HCT116 (cell line): ENCODE measurements around the gene METTL17. TPM values are rescaled to one million over a fixed set of nuclear protein-coding genes. Genes with fewer than 3 reads are reported as not detected.
"Not testable (repeated sequence)": the region's sequence is repeated elsewhere in the genome, so short reads cannot be mapped to it uniquely, and the experiment has no call there.

ENCODE experiments used
- ATAC-seq: fragments of 200-7000 bp; cut with Tn5 transposase; 2 replicates; pipeline ENCODE4 v1.9.1; 2020; ENCODE audit warnings: mild to moderate bottlenecking, moderate library complexity
- BruUV-seq: library from RNA; stranded (reverse); fragments of 400-500 nt; replicated peaks from 2 replicates; lab custom pipeline; 2021; lab: Mats Ljungman, UMichigan
- CTCF ChIA-PET: fragments of 300-600 bp; sonication (Branson Sonifier 250); formaldehyde crosslinking; loops from one replicate; lab custom pipeline; 2021; ENCODE audit warnings: antibody characterized with exemption; lab: Charles Lee
- POLR2A ChIA-PET: fragments of 300-600, 350-600 bp; sonication (Branson Sonifier 250); formaldehyde crosslinking; loops from one replicate; lab custom pipeline; 2021; ENCODE audit warnings: antibody characterized with exemption; lab: Charles Lee
- RAD21 ChIA-PET, 2 experiments: fragments of 300-600 bp; sonication (Branson Sonifier 250); formaldehyde crosslinking; loops; one replicate each; lab custom pipeline; 2023; ENCODE audit warnings: low total read pairs in 2 of 2; ENCODE audit not compliant: uncharacterized antibody in 2 of 2, unreplicated experiment in 2 of 2, low non-redundant PET in 1 of 2; lab: Charles Lee
- DNase-seq: peaks from one replicate; pipeline ENCODE4 v3.0.0-alpha.2; 2010; ENCODE audit warnings: low read depth, low spot score
- H2AFZ ChIP-seq: fragments of 200-600 bp; shearing (Covaris generic), sonication (generic); 2 replicates; pipeline ENCODE4 v1.6.1; 2017; ENCODE audit warnings: low read depth, mixed run types, mixed read lengths, antibody characterized with exemption, low read length; ENCODE audit not compliant: poor library complexity, severe bottlenecking
- H3K27ac ChIP-seq: 2 replicates; pipeline ENCODE4 v1.5.1; 2012; ENCODE audit warnings: low read depth, low read length
- H3K27me3 ChIP-seq: fragments of 200-600 bp; sonication (generic); 2 replicates; pipeline ENCODE4 v1.6.1; 2016; ENCODE audit warnings: mixed run types, low read length, mixed read lengths; ENCODE audit not compliant: insufficient read depth
- H3K36me3 ChIP-seq, 2 experiments: fragments of 200-500 bp in 1 of 2; fragments of 200-600 bp in 1 of 2; sonication (Bioruptor generic) in 1 of 2; sonication (generic) in 1 of 2; 2 replicates each; pipeline versions ENCODE4 v1.5.1 to v1.6.1; 2014 to 2016; ENCODE audit warnings: low read length in 2 of 2, inconsistent platforms in 1 of 2, mixed read lengths in 1 of 2, mixed run types in 1 of 2; ENCODE audit not compliant: insufficient read depth in 2 of 2, control insufficient read depth in 1 of 2
- H3K4me1 ChIP-seq, 2 experiments: fragments of 200-600 bp in 1 of 2; sonication (generic) in 1 of 2; 2 replicates each; pipeline versions ENCODE4 v1.5.1 to v1.6.1; 2012 to 2017; ENCODE audit warnings: low read length in 2 of 2, inconsistent platforms in 1 of 2, mild to moderate bottlenecking in 1 of 2, mixed read lengths in 1 of 2, mixed run types in 1 of 2, moderate library complexity in 1 of 2; ENCODE audit not compliant: insufficient read depth in 2 of 2, control insufficient read depth in 1 of 2
- H3K4me2 ChIP-seq: fragments of 200-600 bp; sonication (generic); 2 replicates; pipeline ENCODE4 v1.6.1; 2017; ENCODE audit warnings: mixed run types, low read length, mixed read lengths
- H3K4me3 ChIP-seq, 2 experiments: fragments of 200-600 bp in 1 of 2; sonication (generic) in 1 of 2; replicated peaks in 1 of 2; 2 replicates each; pipeline ENCODE4 v1.5.1; 2011 to 2016; ENCODE audit warnings: low read length in 2 of 2, control low read depth in 1 of 2, low read depth in 1 of 2, mild to moderate bottlenecking in 1 of 2, mixed read lengths in 1 of 2, mixed run types in 1 of 2
- H3K79me2 ChIP-seq: fragments of 200-600 bp; sonication (generic); 2 replicates; pipeline ENCODE4 v1.6.1; 2017; ENCODE audit warnings: mild to moderate bottlenecking, mixed run types, low read length, moderate library complexity, mixed read lengths; ENCODE audit not compliant: insufficient read depth
- H3K9ac ChIP-seq: fragments of 200-600 bp; sonication (generic); 2 replicates; pipeline ENCODE4 v1.6.1; 2016; ENCODE audit warnings: low read length, mixed read lengths
- H3K9me2 ChIP-seq: fragments of 200-600 bp; sonication (generic), shearing (Covaris generic); 2 replicates; pipeline ENCODE4 v1.6.1; 2017; ENCODE audit warnings: mixed run types, mild to moderate bottlenecking, moderate library complexity; ENCODE audit not compliant: insufficient read depth
- H3K9me3 ChIP-seq, 2 experiments: fragments of 200-500 bp in 1 of 2; fragments of 200-600 bp in 1 of 2; sonication (Bioruptor generic) in 1 of 2; sonication (generic) in 1 of 2; 2 replicates each; pipeline ENCODE4 v1.6.1; 2014 to 2017; ENCODE audit warnings: low read length in 2 of 2, mixed read lengths in 2 of 2, inconsistent platforms in 1 of 2, low read depth in 1 of 2, mild to moderate bottlenecking in 1 of 2, mixed run types in 1 of 2, moderate library complexity in 1 of 2; ENCODE audit not compliant: control insufficient read depth in 1 of 2, insufficient read depth in 1 of 2
- H4K20me1 ChIP-seq: fragments of 200-600 bp; sonication (generic), shearing (Covaris generic); 2 replicates; pipeline ENCODE4 v1.6.1; 2017; ENCODE audit warnings: mixed run types, mild to moderate bottlenecking, moderate library complexity; ENCODE audit not compliant: insufficient read depth
- ELF1 ChIP-seq: IDR thresholded peaks from 2 replicates; pipeline ENCODE4 v1.6.1; 2012; ENCODE audit warnings: low read depth, borderline replicate concordance
- FOSL1 ChIP-seq: IDR thresholded peaks from 2 replicates; pipeline ENCODE4 v1.6.1; 2012; ENCODE audit warnings: low read depth
- JUND ChIP-seq: IDR thresholded peaks from 2 replicates; pipeline ENCODE4 v1.6.1; 2012
- MAX ChIP-seq: IDR thresholded peaks from 2 replicates; pipeline ENCODE4 v1.6.1; 2012
- RAD21 ChIP-seq: IDR thresholded peaks from 2 replicates; pipeline ENCODE4 v1.6.1; 2012; ENCODE audit warnings: low read depth, mild to moderate bottlenecking
- REST ChIP-seq: IDR thresholded peaks from 2 replicates; pipeline ENCODE4 v1.6.1; 2012; ENCODE audit warnings: low read depth
- SP1 ChIP-seq: IDR thresholded peaks from 2 replicates; pipeline ENCODE4 v1.6.1; 2012; ENCODE audit warnings: low read depth
- intact Hi-C: fragments of 100-400 bp; cut with micrococcal nuclease; formaldehyde crosslinking; loops from 2 replicates; pipeline ENCODE4 v1.10.0; 2022
- total RNA-seq: library from RNA; stranded (reverse); gene quantifications from one replicate; pipeline ENCODE4 v1.2.1, GENCODE V29; 2021; ENCODE audit not compliant: unreplicated experiment

The METTL17 gene
- total RNA-seq, 1 experiment from 2014 or later: 93.5 TPM

GRCh38 chr14:20985650-20986049 is 4.1 kb upstream of the METTL17 start:
- ATAC-seq: not testable (repeated sequence)

GRCh38 chr14:20986811-20987210 is 3.0 kb upstream of the METTL17 start:
- peaks cover 1 to 2% of the 10 kb centered on the region in 2 experiments; a peak in 3 of 4 replicates for H3K36me3 ChIP-seq
- peaks cover 15 to 32% of the 10 kb centered on the region in 2 experiments for H3K4me1 ChIP-seq
- H3K4me2 ChIP-seq: peak overlapping the region; percentile 70
- CTCF ChIA-PET: interaction anchor here (1.4 to 1.5 kb wide), 2 partner anchors 12 to 16 kb away, joined by 4 to 6 read pairs; no protein-coding TSS in a partner anchor
- H2AFZ ChIP-seq: peak overlapping the region; percentile 92
- H3K9me2 ChIP-seq: no peaks in the 10 kb centered on the region
- peak overlapping the region; percentile 12; the same call in 1 of the 2 replicates for H3K27ac ChIP-seq
- no peaks in the 10 kb centered on the region for H3K9me3 ChIP-seq
- no peaks in the 10 kb centered on the region for H4K20me1 ChIP-seq
- intact Hi-C loops: loop anchor here (5.0 kb wide), 1 partner anchor 305 kb away; the partner anchor contains the start of gene RNASE4
- DNase-seq: peak; percentile 48
- TF ChIP-seq JUND (peak; percentile 81), ELF1 (no peak), FOSL1 (peak; percentile 83), MAX (no peak), REST (no peak), RAD21 (no peak), SP1 (peak; percentile 35; the same call in 1 of the 2 replicates)
- H3K9ac ChIP-seq: 0 out of 2 replicates have a peak overlapping the region, but pooled peaks have one; percentile 22
- peak overlapping the region in 1 of 2 experiments; percentile 25; a peak in 1 of 4 replicates for H3K4me3 ChIP-seq
- H3K27me3 ChIP-seq: no peaks in the 10 kb centered on the region
- RAD21 ChIA-PET: no interaction called here
- no peak for ATAC-seq
- POLR2A ChIA-PET: no interaction called here
- H3K79me2 ChIP-seq: peaks cover 18% of the 10 kb centered on the region
- BruUV-seq: no TSS peak

More at GRCh38 chr14:20985650-20986049, 4.1 kb upstream of the METTL17 start:
- H3K27ac ChIP-seq, H3K4me3 ChIP-seq, DNase-seq, H3K27me3 ChIP-seq, BruUV-seq, H3K36me3 ChIP-seq, H3K9ac ChIP-seq, H3K4me2 ChIP-seq, H4K20me1 ChIP-seq, H3K79me2 ChIP-seq, H2AFZ ChIP-seq, H3K9me3 ChIP-seq, H3K9me2 ChIP-seq, POLR2A ChIA-PET: not testable (repeated sequence)
- RAD21 ChIA-PET: interaction anchor here in 1 of 2 experiments (0.6 kb wide), 1 partner anchor 37 kb away, joined by 3 read pairs; no protein-coding TSS in a partner anchor
- H3K4me1 ChIP-seq: peaks cover 11 to 25% of the 10 kb centered on the region in 2 experiments
- intact Hi-C loops: loop anchor here (5.0 kb wide), 1 partner anchor 303 kb away; the partner anchor contains the start of gene RNASE4
- CTCF ChIA-PET: interaction anchor here (1.4 kb wide), 1 partner anchor 11 kb away, joined by 4 read pairs; no protein-coding TSS in a partner anchor
